ENCODE results near the gene RNF4.
"Not testable (repeated sequence)": the region's sequence is repeated elsewhere in the genome, so short reads cannot be mapped to it uniquely, and the experiment has no call there.

RNF4 gene

DNA sequence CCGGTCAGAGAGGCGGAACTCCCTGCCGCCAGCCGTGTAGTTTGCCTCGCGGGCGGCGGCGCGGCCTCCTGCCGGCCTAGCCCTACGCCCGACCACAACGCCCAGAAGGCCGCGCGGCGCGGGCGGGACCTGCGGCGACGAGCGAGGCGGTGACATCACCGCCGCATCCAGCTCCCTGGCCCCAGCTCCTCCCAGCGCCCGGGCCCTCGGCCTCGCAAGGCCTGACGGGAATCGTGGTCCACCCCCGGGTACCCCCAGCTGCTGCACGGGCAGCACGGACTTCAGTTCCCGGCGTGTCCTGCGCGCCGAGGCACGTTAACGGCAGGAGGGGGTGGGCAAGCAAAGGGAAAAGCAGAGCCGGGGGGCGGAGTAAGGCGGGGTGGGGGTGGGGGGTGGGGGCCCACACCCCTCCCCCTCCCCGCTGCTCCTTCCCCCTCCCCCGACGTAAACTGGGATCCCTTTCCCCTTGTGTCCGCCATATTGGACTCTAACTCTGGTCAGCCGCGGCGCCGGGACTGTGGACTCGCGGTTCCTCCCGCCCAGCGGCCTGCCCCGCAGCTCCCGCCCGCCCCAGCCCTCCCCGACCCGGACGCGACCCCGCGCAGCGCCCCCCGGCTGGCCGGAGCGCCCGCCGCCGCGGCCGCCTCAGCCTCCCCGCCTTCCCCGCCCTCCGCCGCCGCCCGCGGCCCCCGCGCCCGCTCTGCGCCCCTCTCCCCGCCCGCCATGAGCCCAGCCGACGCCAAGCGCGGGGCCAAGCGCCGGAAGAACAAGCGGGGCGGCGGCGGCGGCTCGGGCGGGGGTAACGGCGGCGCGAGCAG is 67.5 kb downstream of the RNF4 start, which contains the start of gene FAM193A:
FAM193A (plus strand) TSS at position 455 of the 818 bp plus-strand sequence; CDS start at position 724, 269 bp downstream.
- DNase-seq: peak; percentile 93

- no peak for DNase-seq
Observed at GRCh38 chr4:2537011-2537830, 68.3 kb downstream of the RNF4 start.

DNA sequence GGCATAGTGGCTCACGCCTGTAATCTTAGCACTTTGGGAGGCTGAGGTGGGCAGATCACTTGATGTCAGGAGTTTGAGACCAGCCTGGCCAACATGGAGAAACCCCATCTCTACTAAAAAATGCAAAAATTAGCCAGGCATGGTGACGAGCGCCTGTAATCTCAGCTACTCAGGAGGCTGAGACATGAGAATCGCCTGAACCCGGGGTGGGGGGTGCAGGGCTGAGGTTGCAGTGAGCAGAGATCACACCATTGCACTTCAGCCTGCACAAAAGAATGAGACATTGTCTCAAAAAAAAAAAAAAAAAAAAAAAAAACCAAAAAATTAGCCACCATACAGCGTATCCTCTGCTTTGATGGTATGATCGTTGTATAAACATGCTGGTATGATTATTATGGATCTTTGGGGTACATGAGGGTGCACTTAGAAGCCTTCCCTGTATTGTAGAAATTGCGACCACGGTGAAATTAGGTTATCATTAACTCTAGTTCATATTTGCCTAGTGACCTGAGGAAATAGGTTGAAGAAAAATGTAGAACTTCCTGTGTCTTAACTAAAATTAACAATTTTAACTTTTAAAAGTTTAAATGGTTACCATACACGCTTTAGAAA is 74.8 kb downstream of the RNF4 start:
- not testable (repeated sequence) for DNase-seq

GRCh38 chr4:2545321-2546013 is 76.6 kb downstream of the RNF4 start:
- DNase-seq: no peak

- DNase-seq: no peak
Observed at GRCh38 chr4:2546286-2546823, 77.4 kb downstream of the RNF4 start.

- DNase-seq: not testable (repeated sequence)
Observed at GRCh38 chr4:2546961-2547691, 78.2 kb downstream of the RNF4 start.

- DNase-seq: no peak
Observed at GRCh38 chr4:2551118-2551517, 82.2 kb downstream of the RNF4 start.

GRCh38 chr4:2552806-2553205 is 83.9 kb downstream of the RNF4 start:
- no peak for DNase-seq

DNA sequence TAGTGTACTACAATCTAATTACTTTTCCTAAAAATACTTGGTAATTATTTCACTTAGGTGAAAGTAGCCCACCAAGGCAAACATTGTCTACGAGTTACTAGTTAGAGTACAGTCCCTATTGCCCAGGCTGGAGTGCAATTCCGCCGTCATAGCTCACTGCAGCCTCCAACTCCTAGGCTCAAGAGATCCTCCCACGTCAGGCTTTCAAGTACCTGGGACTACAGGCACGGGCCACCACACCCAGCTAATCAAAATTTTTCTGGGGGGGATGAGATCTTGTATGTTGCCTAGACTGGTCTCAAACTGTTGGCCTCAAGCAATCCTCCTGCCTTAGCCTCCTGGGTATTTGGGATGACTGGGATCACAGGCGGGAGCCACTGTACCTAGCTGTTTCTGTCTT is 89.4 kb downstream of the RNF4 start:
- DNase-seq: no peak

DNA sequence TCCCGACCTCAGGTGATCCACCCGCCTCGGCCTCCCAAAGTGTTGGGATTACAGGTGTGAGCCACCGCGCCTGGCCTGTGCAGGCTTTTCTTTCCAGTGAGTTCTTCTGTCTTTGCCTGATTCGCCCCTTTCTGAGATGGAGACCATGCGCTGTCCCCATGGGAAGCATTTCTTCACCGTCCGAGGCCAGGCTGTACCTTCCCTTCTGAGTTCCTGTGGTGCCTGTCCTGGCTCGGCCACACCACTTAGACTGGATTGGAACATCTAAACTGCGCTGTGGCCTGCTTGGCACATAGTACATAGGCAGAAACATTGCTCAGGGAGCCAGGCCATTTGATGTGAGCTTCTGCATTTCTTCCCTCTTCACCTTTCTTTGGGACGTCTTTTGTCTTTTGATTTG is 91.3 kb downstream of the RNF4 start:
- no peak for DNase-seq
